ENCODE data around the gene CHRDL2.
"Not testable (repeated sequence)": the region's sequence is repeated elsewhere in the genome, so short reads cannot be mapped to it uniquely, and the experiment has no call there.

CHRDL2 gene

GRCh38 chr11:74669211-74670160 is 61.7 kb downstream of the CHRDL2 start:
- DNase-seq, result no peak

DNA sequence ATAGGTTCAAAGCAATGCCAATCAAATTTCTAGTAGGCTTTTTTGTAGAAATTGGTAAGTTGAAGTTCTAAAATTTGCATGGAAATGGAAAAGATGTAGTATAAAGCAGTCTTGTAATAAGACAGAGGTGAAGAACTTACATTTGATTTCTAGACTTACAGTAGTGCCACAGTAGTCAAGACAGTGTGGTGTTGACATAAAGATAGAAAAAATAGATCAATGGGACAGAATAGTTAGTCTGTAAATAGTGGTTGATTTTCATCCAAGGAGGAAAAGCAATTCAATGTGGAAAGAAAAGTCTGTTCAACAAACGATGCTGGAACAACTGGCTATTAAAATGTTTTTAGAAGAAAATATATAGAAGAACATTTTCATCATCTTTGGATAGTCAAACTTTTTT is 67.9 kb downstream of the CHRDL2 start:
- no peak for DNase-seq

- DNase-seq, result no peak
These were observed 68.6 kb downstream of the CHRDL2 start for GRCh38 chr11:74662487-74663103.

DNA sequence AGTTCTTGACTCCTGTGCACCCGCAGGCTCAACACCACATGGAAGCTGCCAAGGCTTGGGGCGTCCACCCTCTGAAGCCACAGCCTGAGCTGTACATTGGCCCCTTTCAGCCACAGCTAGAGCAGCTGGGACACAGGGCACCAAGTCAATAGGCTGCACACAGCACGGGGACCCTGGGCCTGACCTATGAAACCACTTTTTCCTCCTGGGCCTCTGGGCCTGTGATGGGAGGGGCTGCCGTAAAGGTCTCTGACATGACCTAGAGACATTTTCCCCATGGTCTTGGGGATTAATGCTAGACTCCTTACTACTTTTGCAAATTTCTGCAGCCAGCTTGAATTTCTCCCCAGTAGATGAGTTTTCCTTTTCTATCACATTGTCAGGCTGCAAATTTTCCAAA is 72.1 kb downstream of the CHRDL2 start:
- DNase-seq, result not testable (repeated sequence)

GRCh38 chr11:74654976-74655375 is 76.2 kb downstream of the CHRDL2 start:
- DNase-seq, result no peak

- DNase-seq, result no peak
These were observed 80.7 kb downstream of the CHRDL2 start for GRCh38 chr11:74650498-74650897.

DNA sequence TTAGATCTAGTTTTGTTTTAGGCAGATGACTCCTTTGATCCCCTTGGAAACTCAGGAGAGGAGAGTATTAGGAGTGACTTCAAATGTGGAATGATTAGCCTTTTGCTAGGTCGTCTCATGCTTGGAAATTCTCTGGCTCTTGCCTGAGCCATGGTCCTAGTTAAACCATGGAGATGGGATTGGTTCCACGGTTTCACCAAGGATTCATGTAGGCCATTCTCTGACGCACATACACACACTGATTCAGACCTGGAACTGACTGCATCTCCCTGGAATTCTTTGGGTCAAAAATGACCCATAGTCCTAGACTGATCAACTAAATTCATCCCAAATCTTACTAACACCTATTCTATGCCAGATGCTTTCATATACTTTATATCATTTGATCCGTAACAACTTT is 82.3 kb downstream of the CHRDL2 start:
- no peak for DNase-seq

GRCh38 chr11:74647831-74648230 is 83.4 kb downstream of the CHRDL2 start:
- no peak for DNase-seq

GRCh38 chr11:74647404-74647803 is 83.8 kb downstream of the CHRDL2 start:
- no peak for DNase-seq

- DNase-seq, result no peak
These were observed 84.3 kb downstream of the CHRDL2 start for GRCh38 chr11:74646954-74647353.
